Heart left ventricle (tissue), 16 donors: ENCODE data around the gene PPP4R2. TPM values are rescaled to one million over a fixed set of nuclear protein-coding genes. Genes with fewer than 3 reads are reported as not detected.

Source experiments
- ATAC-seq, 4 donors: fragments of 200-7000 bp; cut with Tn5 transposase; one replicate each; pipeline ENCODE4 v1.9.1; 2020 to 2022; ENCODE audit warnings: moderate library complexity in 4 of 4, mild to moderate bottlenecking in 3 of 4, moderate number of reproducible peaks in 1 of 4
- DNase-seq, 5 donors: peaks; one replicate each; pipeline ENCODE4 v3.0.0-alpha.2; 2020
- H3K27ac ChIP-seq, 12 donors: fragments of 200-600 bp; sonication (generic) in 4 of 12; one replicate each; pipeline versions ENCODE4 v1.5.0 to v1.8.0; 2016 to 2022; ENCODE audit warnings: mild to moderate bottlenecking in 2 of 12
- H3K27me3 ChIP-seq, 9 donors: fragments of 200-600 bp; sonication (generic) in 2 of 9; one replicate each; pipeline versions ENCODE4 v1.5.1 to v1.8.0; 2016 to 2022; ENCODE audit warnings: mild to moderate bottlenecking in 3 of 9
- H3K36me3 ChIP-seq, 9 donors: fragments of 200-600 bp; sonication (generic) in 2 of 9; one replicate each; pipeline versions ENCODE4 v1.5.0 to v1.8.0; 2018 to 2022; ENCODE audit warnings: mild to moderate bottlenecking in 2 of 9
- H3K4me1 ChIP-seq, 12 donors: fragments of 200-600 bp; sonication (generic) in 4 of 12; one replicate each; pipeline versions ENCODE4 v1.5.0 to v1.8.0; 2016 to 2022; ENCODE audit warnings: mild to moderate bottlenecking in 3 of 12
- H3K4me3 ChIP-seq, 12 donors: fragments of 200-600 bp; sonication (generic) in 4 of 12; one replicate each; pipeline versions ENCODE4 v1.5.0 to v1.8.0; 2017 to 2022; ENCODE audit warnings: mild to moderate bottlenecking in 9 of 12, moderate library complexity in 4 of 12
- H3K9me3 ChIP-seq, 12 donors: fragments of 200-600 bp; sonication (generic) in 4 of 12; one replicate each; pipeline versions ENCODE4 v1.5.0 to v1.8.0; 2016 to 2022; ENCODE audit warnings: mild to moderate bottlenecking in 1 of 12
- POLR2A ChIP-seq, 2 donors: fragments of 450-650 bp; IDR thresholded peaks; one replicate each; pipeline ENCODE4 v1.6.1; 2017; ENCODE audit warnings: antibody characterized with exemption in 2 of 2, mild to moderate bottlenecking in 2 of 2, moderate library complexity in 2 of 2
- WGBS, 4 donors: extraction: QIAGEN DNeasy Blood & Tissue Kit in 2 of 4; methylation state at CpG; one replicate each; pipeline versions ENCODE4 v1.1.5 to v1.1.7; 2013 to 2018; 5-methylcytosine and 5-hydroxymethylcytosine counted together
- intact Hi-C, 10 donors: fragments of 100-400 bp; cut with DNase I; formaldehyde crosslinking; loops; one replicate each; pipeline versions ENCODE4 v1.11.1 to v1.14.2; 2022
- polyA plus RNA-seq, 2 donors: library from polyadenylated mRNA; stranded (reverse); fragments of 200-250 nt; gene quantifications; one replicate each; pipeline ENCODE4 v1.2.3, GENCODE V29; 2013
- total RNA-seq, 9 donors: library from RNA; depleted of rRNA in 2 of 9; stranded (reverse); fragments of >200 nt in 2 of 9; fragmentation: NEBNext Ultra II Directional in 3 of 9; extraction: Animal tissue kit (Norgen Biotek cat#: 25700) in 3 of 9; gene quantifications; one replicate each; pipeline versions ENCODE4 v1.1.0 to v1.2.4, GENCODE V29; 2016 to 2023
- TF ChIP-seq, protein P1 (sequence below), 12 donors: fragments of 200-600 bp; sonication (generic) in 4 of 12; IDR thresholded peaks; one replicate each; pipeline versions ENCODE4 v1.5.0 to v1.8.0; 2018 to 2022; ENCODE audit warnings: antibody characterized with exemption in 12 of 12, mild to moderate bottlenecking in 5 of 12
- donor health status: ischemic (EF 13 %, LVEDD 7.1; RV severe dilation, severe dysfunction).
- donor health status: healthy with polysubstance abuse.
- donor health status: DM: no; HTN: yes; CAD: no.
- donor health status: DM: no; HTN: no; CAD: no.
- donor health status: ischemic (EF 25% LVEDD 6.9; RV normal size, moderate dysfunction).
- donor health status: ischemic (EF 25% LVEDD 5.7; RV mildly dilated, moderate dysfunction).
- donor health status: healthy.
- donor health status: DM: yes; HTN: yes; CAD: no.
- donor health status: ischemic (EF 35%, LVEDD 5.7; RV mildly dilated, moderate dysfunction).
- donor health status: nonischemic (EF 11% LVEDD 7.7; RV severe dilation, severe dysfunction).
- donor health status: DM: yes; HTN: yes; CAD: no.
- donor health status: PGD.
- donor health status: ischemic (EF 29% LVEDD 5.4; RV normal size, mild dysfunction).
- donor health status: nonischemic (EF 23%, LVEDD 6.1; RV moderate dilation, normal function).

PPP4R2 gene
- total and polyA plus RNA-seq, 11 donors: 17.0 to 69.7 (median 48.1) TPM

GRCh38 chr3:72962317-72962716 is 34.3 kb upstream of the PPP4R2 start:
- DNase-seq (no peak), ATAC-seq (no peak)
- H3K27me3 ChIP-seq: no peaks in the 10 kb centered on the region
- TF ChIP-seq POLR2A (IDR thresholded peaks at IDR 0.05): no peak
- TF ChIP-seq, protein P1, sequence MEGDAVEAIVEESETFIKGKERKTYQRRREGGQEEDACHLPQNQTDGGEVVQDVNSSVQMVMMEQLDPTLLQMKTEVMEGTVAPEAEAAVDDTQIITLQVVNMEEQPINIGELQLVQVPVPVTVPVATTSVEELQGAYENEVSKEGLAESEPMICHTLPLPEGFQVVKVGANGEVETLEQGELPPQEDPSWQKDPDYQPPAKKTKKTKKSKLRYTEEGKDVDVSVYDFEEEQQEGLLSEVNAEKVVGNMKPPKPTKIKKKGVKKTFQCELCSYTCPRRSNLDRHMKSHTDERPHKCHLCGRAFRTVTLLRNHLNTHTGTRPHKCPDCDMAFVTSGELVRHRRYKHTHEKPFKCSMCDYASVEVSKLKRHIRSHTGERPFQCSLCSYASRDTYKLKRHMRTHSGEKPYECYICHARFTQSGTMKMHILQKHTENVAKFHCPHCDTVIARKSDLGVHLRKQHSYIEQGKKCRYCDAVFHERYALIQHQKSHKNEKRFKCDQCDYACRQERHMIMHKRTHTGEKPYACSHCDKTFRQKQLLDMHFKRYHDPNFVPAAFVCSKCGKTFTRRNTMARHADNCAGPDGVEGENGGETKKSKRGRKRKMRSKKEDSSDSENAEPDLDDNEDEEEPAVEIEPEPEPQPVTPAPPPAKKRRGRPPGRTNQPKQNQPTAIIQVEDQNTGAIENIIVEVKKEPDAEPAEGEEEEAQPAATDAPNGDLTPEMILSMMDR (IDR thresholded peaks at IDR 0.05): no peak
- intact Hi-C loops: loop anchor here in 1 of 10 donors (5.0 kb wide), 1 partner anchor 35 kb away; the partner anchor contains the start of gene PPP4R2
- H3K36me3 ChIP-seq: peaks cover 0 to 14% (median 0%) of the 10 kb centered on the region in 9 donors
- H3K4me1 ChIP-seq: peaks cover 0 to 47% (median 15%) of the 10 kb centered on the region in 12 donors
- no peaks in the 10 kb centered on the region for H3K9me3 ChIP-seq
- peak overlapping the region; percentile 60 to 92 (median 84) for H3K27ac ChIP-seq
- H3K4me3 ChIP-seq: no peak overlapping the region

DNA sequence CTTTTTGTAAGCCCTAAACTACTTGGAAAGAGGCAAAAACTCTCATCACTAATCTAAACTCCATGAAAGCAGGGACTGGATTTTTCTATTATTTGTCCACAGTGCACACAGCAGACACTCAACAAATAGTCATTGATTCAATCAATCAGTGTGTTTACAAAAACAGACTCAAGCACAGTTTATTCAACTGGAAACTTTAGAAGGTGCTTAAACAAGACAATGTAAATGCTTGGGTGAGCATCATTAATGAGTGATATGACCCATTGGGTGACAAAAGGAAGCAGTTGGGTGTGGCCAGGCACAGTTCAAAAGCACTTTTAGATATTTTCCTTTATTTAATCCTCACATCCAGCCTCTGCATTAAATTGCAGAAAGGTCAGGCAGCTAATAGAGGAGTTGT is 32.0 kb upstream of the PPP4R2 start:
- Histone ChIP-seq H3K36me3 (peaks cover 0 to 20% (median 0%) of the 10 kb centered on the region in 9 donors), H3K27ac (peak overlapping the region in 1 of 12 donors; percentile 86), H3K27me3 (no peaks in the 10 kb centered on the region), H3K4me3 (no peak overlapping the region), H3K4me1 (peaks cover 0 to 33% (median 14%) of the 10 kb centered on the region in 12 donors), H3K9me3 (no peaks in the 10 kb centered on the region)
- intact Hi-C loops: loop anchor here in 1 of 10 donors (5.0 kb wide), 1 partner anchor 33 kb away; the partner anchor contains the start of gene PPP4R2
- ATAC-seq: no peak
- TF ChIP-seq, protein P1 (IDR thresholded peaks at IDR 0.05): no peak
- no peak for TF ChIP-seq POLR2A (IDR thresholded peaks at IDR 0.05)
- no peak for DNase-seq

GRCh38 chr3:72968266-72968664 is 28.3 kb upstream of the PPP4R2 start:
- Histone ChIP-seq H3K4me1 (peaks cover 0 to 6% (median 0%) of the 10 kb centered on the region in 12 donors), H3K27ac (no peak overlapping the region), H3K27me3 (no peaks in the 10 kb centered on the region), H3K4me3 (no peak overlapping the region), H3K9me3 (no peaks in the 10 kb centered on the region), H3K36me3 (peaks cover 0 to 14% (median 0%) of the 10 kb centered on the region in 9 donors)
- ATAC-seq (peak in 1 of 4 donors; percentile 38), DNase-seq (no peak)
- no peak for TF ChIP-seq POLR2A (IDR thresholded peaks at IDR 0.05)
- TF ChIP-seq, protein P1 (IDR thresholded peaks at IDR 0.05): no peak
- intact Hi-C loops: no loop called here
- 78 to 96% (median 88%) methylated on average over 1 of the region's 1 CpG for WGBS, 4 donors

GRCh38 chr3:72969766-72970165 is 26.8 kb upstream of the PPP4R2 start:
- Histone ChIP-seq H3K27me3 (no peaks in the 10 kb centered on the region), H3K36me3 (peaks cover 0 to 14% (median 0%) of the 10 kb centered on the region in 9 donors), H3K9me3 (no peaks in the 10 kb centered on the region), H3K27ac (no peak overlapping the region), H3K4me1 (peaks cover 0 to 13% (median 0%) of the 10 kb centered on the region in 12 donors), H3K4me3 (no peak overlapping the region)
- ATAC-seq (no peak), DNase-seq (no peak)
- intact Hi-C loops: no loop called here
- TF ChIP-seq POLR2A (IDR thresholded peaks at IDR 0.05): no peak
- TF ChIP-seq, protein P1 (IDR thresholded peaks at IDR 0.05): no peak
- 94 to 99% (median 97%) methylated on average over 3 of the region's 3 CpGs for WGBS, 4 donors
